ENCODE results near the gene ZNF302. TPM values are rescaled to one million over a fixed set of nuclear protein-coding genes. Genes with fewer than 3 reads are reported as not detected.

Gene ZNF302
- total RNA-seq, 2 donors from 2014 or later, result 22.9 to 26.0 TPM

DNA sequence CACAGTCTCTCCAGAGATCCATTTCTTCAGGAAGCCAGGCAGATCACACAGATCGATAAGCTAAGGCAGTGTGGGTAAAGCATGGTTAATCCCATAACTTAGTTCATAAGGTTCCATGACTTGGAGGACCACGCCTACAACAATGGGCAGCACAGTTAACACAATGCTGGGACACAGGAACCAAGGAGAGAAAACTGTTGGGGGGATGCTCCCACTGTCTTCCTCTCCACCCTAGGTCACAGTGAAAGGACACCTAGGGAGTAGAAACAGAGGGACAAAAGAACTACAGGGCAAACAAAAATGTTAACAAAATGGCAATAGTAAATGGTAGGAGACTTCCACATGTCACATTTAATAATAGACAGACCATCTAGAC is 35.8 kb downstream of the ZNF302 start:
- DNase-seq (ENCODE audit: low spot score), result no peak
- intact Hi-C loops (cut with DNase I), result loop anchor here in 1 of 2 donors (5.0 kb wide), 1 partner anchor 76 kb away; no protein-coding TSS in a partner anchor

DNA sequence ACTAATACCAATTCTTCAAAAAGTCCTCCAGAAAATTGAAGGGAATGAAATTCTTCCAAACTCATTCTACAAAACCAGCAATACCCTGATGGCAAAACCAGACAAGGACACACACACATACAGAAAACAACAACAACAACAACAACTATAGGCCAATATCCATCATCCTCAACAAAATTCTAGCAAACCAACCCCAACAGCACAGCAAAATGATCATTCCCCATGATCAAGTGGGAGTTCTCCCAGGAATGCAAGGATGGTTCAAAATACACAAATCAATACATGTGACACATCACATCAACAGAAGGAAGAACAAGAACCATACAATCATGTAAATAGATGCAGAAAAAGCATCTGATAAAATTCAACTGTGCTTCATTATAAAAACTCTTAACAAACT is 37.9 kb downstream of the ZNF302 start:
- intact Hi-C loops (cut with DNase I), result no loop called here
- no peak for DNase-seq (ENCODE audit: low spot score)

DNA sequence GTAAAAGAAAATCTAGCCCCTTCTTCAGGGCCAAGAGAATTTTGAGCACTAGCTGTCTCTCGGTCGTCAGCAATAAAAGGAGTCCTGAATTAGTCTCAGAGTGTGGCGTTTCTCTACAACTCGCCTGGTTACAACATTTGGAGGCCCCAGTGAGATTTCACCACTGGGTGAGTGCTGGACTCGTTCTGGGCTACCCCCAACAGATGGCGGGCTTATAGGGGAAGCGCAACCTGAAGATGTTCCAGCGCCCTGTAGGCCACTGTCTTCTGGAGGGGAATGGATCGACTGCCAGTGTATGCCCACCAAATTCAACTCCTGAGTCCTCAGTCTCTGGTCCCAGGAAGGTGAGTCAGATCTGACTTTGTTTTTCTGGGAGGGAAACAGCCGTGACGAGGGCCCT is 44.9 kb downstream of the ZNF302 start:
- intact Hi-C loops (cut with DNase I), result no loop called here
- DNase-seq (ENCODE audit: low spot score), result no peak

- no peak for DNase-seq (ENCODE audit: low spot score)
- intact Hi-C loops (cut with DNase I), result no loop called here
These were observed 47.9 kb downstream of the ZNF302 start for GRCh38 chr19:34725400-34725799.

DNA sequence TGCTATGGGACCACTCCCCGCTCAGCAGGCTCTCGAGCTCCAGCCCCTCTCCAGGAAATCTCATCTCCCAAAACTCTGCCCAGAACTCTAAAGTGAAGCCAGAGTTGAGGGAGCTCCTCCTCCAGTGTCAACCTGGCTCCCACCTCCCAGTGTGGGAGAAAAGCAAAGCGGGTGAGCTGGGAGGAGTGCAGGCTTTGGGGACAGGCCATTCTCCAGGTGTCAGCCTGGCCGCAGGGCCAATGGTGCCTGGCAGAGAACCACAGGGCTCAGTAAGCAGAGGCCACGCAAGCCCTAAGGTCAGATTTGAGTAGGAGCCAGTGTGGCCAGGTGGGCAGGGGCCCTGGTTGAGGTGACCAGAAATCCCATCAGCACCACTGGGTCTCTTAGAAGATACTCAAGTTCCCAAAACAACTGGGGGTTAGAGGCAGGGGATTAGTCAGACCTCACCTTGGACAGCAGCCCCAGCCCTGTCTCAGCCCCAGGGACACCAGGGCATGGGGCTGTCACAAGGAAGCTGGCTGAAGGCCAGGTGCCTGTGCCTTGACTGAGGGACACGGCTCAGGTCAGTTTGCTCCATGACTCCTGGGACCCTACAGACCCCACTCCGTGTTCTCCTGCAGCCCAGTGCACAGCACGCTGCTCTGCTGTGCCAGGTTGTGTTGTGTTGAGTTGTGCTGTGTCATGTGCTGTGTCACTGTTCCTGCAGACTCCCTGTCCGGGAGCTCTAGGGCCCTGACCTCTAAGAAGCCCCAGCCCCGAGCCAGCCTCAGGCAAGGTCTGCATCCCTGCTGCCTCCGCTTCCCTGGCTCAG is 53.7 kb downstream of the ZNF302 start:
- intact Hi-C loops (cut with DNase I), result no loop called here
- no peak for DNase-seq (ENCODE audit: low spot score)

- intact Hi-C loops (cut with DNase I), result no loop called here
- no peak for DNase-seq (ENCODE audit: low spot score)
These were observed 54.5 kb downstream of the ZNF302 start for GRCh38 chr19:34731964-34732363.

GRCh38 chr19:34732612-34733211 is 55.2 kb downstream of the ZNF302 start:
- DNase-seq (ENCODE audit: low spot score), result no peak
- intact Hi-C loops (cut with DNase I), result no loop called here

- DNase-seq (ENCODE audit: low spot score), result peak; percentile 85
- intact Hi-C loops (cut with DNase I), result no loop called here
These were observed 55.8 kb downstream of the ZNF302 start for GRCh38 chr19:34733266-34733745.

DNA sequence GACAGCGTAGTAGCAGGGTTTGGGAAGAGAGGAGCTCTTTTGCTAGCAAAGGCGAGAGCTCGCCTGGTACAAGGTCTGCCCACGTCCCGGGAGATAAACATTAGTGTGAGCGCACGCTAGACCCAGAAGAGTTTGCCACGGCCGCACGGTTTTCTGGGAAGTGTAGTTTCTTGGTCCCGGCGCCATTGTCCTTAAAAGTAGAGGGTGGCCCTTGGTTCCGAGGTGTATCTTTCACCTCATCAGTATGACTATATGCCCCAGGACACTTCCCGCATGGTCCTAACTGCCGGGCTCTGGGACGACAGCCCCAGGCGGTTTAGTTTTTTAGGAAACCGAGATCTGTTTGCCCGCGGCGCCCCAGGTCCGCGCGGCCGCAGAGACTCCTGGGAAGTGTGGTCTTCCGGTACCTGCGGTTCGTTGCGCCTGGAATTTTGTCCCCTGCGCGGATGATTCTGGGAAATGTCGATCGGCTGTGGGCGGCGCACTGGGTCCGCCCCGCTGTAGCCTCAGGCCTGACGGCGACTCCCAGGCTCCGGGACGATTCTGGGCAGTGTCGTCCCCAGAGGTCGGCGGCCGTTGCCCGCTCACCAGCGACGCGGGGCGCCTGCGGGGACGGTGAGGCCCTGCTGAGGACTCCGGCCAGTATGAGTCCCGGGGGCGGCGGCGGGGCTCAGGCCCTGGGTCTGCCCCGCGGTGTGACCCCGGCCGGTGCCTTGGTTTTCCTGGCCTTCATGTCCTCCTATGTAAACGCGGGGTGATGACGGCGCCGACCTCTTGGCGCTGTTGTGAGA is 56.5 kb downstream of the ZNF302 start, which contains the start of gene ZNF181:
Gene ZNF181, plus strand, starts transcription at position 498 of the 791 bp plus-strand sequence. CDS start 795 bp downstream, outside the sequence.
- intact Hi-C loops (cut with DNase I), result no loop called here
- DNase-seq (ENCODE audit: low spot score), result peak; percentile 97

DNA sequence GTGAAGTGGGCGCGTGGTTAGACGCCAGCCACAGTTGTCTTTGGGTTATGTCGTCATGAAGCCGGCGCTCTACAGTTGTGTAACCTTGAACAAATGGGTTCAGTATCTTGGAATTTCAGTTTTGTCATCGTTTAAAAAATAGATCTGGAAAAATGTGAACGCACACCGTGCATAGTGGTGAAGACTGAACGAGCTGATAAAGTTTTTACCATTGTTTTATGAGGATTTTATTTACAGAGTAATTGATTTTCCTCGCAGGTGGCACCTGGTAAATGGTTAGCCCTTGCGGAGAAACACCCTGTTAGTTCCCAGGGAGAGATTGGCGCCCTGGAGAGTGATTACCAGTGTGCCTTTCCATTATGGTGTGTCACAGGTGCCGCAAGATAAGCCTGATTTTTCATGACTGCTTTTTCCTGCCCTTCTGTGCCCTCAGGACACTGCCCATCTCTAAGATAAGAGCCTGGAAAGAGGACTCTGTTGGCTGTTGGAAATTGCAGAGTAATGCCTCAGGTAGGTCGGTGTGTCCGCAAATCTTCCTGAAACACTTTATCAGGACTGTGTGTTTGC is 57.1 kb downstream of the ZNF302 start:
- intact Hi-C loops (cut with DNase I), result no loop called here
- DNase-seq (ENCODE audit: low spot score), result no peak

Other genes with a start within 250 kb of the ZNF302 start
- gene UBA2, start 249.3 kb upstream of the ZNF302 start, total RNA-seq, result 10 to 100 TPM; 70.8 to 81.8 TPM
- 10 to 100 TPM; 20.7 to 28.6 TPM for gene WTIP, start 195.9 kb upstream of the ZNF302 start, total RNA-seq
- gene SCGB2B2, start 519 bp upstream of the ZNF302 start, total RNA-seq, result under 1 TPM; 0.56 to 0.90 TPM
- gene ZNF181, start 56.6 kb downstream of the ZNF302 start, total RNA-seq, result 10 to 100 TPM; 10.0 to 12.1 TPM
- gene ZNF599, start 95.5 kb downstream of the ZNF302 start, total RNA-seq, result 1 to 10 TPM; 4.1 to 5.8 TPM
- 1 to 10 TPM; 2.2 to 3.4 TPM for gene ZNF30, start 249.2 kb downstream of the ZNF302 start, total RNA-seq

All from posterior vena cava (tissue), 2 donors.